Ramos (cell line): ENCODE measurements around the gene CMTR1.
"Not testable (repeated sequence)": the region's sequence is repeated elsewhere in the genome, so short reads cannot be mapped to it uniquely, and the experiment has no call there.

Experiments used
- in situ Hi-C: fragments of 300-500 bp; cut with MboI; formaldehyde crosslinking; loops from one replicate; pipeline ENCODE4 v1.14.3; 2022; ENCODE audit warnings: low sequenced_read_pairs; ENCODE audit not compliant: unreplicated experiment

The CMTR1 gene

DNA sequence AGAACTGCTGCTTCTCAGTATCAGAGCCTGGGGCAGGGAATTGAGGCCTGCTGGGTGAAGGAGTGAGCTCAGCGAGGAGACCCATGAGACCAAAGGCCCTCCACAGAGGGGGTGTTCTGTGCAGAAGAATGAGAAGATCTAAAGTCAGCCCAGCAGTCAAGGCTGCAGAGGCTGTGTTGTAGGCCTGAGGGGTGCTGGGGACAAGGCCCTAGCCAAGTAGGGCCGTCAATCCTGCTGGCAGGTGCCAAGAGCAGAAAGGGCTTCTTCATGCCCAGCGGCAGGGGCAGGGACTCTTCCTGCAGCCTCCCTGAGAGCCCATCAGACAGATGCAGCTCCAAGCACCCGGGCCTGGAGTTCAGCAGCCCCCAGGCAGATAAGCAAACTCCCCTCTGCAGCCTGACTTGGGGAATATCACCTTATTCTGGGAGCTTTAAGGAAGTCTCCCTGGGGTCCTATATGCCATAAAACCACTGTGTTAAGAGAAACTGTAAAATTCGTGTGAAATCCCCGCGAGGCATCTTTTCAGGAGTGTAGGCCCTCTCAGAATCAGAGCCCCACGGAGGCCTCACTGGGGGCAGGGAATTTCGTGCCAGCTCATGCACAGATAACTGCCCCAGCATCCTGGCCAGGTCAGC, 57.6 kb downstream of the CMTR1 start:
- in situ Hi-C loops: no loop called here

DNA sequence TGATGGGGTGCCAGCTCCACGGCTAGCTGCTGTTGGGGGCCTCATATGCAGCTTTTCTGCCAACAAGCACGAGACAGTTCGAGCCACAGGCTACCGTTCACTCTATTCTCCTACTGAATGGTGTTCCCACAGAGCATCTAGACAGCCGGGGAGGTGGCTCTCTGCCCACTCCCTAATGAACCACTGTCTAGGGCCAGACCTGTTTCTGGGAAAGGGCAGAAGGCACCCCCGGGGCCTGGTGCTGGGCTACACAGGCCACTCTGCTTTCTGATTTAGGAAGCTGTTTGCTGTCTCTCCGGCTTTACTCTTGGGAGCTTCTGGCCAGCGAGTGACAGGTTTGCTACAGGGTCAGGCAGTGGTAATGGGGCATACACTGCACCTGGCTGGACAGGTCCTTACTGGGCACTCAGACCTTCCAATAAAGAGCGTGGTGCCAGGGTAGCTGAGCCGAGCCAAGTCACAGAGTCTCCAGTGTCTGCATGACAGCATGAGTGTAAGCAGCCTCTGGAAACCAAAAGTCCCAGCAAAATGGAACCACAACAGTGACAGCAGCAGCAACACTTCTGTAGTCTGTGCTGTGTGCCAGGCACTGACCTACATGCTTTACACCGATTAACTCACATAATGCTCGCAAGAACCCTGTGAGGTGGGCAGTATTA, 58.3 kb downstream of the CMTR1 start:
- in situ Hi-C loops: no loop called here

DNA sequence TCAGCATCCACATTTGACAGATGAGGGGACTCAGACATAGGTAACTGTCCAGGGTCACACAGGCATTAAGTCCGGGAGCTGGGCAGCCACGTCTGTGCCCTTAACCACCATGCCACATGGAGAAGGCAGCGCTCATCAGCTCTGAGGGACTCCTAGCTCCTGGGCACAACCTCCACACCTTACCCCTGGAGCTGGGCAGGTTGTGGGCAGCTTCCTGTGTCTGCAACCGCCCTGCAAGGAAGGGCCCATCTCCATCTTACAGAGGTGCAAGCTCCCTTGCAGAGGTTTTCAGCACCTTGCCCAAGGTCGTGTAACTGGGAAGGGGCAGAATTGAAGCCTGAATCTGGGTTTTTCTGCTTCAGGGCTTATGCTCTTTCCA, 58.8 kb downstream of the CMTR1 start:
- in situ Hi-C loops: no loop called here

DNA sequence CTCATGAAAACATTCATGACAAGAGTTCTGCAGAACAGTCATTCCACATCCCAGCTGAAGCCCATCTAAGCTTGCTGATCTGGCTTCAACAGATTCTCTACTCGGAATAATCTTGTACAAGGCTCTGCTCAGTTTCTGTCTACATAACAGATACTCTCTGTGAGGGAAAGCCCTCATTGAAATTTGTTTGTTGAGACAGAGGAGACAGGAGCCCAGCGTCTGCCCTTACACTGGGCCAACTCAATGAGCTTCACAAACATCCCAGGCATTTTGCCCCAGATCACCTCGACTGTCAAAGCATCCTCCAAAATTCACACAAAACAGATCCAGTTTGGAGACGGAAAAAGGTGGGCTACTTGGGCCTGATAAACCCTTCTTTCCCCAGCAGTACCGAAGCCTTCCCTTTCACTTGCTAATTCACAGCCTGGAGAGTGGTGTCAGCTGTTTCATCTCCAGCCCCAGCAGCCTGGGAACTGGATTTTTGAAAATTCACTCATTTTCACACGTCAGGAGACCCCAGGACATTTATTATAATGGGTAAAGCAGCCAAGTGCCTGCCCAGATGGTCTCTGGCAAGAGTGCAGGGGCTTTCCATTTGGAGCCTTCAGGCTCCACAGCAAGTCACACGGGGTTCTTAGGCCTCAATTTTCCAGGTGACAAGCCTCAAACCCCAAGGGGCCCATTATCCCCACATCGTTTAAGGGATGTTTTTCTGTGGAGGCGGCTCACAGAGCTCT, 59.4 kb downstream of the CMTR1 start:
- in situ Hi-C loops: no loop called here

DNA sequence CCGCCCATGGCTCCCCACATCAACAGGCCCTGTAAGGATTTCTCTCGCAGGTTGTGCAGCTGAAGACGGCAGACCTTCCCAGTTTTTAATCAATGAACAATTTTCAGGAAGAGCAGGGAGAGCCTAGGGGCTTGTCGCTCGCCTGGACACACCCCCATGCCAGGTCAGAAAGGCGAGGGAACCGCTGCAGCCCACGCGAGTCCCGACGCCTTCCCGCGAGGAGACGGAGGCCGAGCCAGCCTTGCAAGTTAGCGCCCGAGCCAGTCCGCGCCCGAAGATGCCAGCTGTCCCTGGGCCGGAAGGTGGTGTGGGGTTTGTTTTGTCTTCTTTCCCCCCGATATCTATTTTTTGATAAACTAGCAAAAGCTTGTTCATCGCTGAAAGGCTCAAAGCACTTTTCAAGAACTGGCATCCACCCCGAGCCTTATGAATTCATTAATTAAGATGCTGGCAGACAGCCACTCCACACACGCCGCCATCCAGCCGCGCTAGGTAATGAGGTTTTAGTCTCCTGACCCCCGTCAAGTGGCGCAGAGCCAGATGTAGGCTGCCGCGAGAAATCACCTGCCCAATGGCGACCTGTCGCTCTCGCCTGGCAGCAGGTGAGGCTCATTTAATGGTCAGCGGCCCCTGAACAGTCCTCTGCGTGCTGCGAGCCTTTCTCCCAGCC, 60.1 kb downstream of the CMTR1 start:
- in situ Hi-C loops: no loop called here

DNA sequence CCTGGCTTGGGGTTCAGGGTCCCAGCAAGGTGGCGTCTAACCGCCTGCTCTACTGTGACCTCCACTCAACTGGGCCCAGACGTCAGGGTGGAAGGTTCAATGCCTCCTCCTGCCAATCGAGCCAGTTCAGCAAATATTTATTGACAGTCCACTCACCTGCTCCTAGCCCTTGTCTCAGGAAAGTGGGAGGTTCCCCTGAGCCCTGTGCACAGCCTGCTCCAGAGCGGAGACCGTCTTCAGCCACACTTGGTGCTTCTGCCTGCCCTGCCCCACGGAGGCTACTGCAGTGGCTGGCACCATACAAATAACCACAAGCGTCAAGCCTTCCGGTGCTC, 60.6 kb downstream of the CMTR1 start:
- in situ Hi-C loops: no loop called here

DNA sequence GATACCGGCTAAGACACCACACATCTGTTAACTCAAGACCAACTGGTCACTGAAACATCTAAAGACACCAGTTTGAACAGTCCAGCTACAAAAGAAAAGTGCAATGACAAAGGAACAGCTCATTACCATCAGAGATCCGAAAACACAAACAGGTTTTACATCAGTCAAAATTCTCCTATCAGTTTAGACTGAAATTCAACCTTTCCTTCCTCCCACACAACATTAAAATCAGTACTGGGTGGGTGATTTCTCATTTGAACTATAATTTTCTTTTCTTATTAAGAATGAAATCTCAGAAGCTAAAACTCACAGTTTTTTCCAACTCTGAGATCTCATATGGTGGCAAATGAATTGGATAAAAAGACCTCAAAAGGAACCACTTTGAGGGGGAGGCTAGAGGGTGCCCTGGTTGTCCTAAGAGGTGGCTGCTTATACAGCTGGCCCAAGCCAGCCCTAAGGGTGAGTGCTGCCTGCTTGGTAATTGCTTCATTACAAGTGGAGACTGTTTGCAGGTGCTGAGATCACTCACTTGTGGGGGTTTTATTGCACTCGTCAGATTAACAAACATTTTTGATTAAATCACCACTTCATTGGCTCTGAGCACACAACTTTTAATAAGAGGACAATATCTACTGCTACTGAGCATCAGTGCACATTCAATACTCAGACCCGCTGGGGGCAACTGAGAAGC, 62.4 kb downstream of the CMTR1 start:
- in situ Hi-C loops: no loop called here

DNA sequence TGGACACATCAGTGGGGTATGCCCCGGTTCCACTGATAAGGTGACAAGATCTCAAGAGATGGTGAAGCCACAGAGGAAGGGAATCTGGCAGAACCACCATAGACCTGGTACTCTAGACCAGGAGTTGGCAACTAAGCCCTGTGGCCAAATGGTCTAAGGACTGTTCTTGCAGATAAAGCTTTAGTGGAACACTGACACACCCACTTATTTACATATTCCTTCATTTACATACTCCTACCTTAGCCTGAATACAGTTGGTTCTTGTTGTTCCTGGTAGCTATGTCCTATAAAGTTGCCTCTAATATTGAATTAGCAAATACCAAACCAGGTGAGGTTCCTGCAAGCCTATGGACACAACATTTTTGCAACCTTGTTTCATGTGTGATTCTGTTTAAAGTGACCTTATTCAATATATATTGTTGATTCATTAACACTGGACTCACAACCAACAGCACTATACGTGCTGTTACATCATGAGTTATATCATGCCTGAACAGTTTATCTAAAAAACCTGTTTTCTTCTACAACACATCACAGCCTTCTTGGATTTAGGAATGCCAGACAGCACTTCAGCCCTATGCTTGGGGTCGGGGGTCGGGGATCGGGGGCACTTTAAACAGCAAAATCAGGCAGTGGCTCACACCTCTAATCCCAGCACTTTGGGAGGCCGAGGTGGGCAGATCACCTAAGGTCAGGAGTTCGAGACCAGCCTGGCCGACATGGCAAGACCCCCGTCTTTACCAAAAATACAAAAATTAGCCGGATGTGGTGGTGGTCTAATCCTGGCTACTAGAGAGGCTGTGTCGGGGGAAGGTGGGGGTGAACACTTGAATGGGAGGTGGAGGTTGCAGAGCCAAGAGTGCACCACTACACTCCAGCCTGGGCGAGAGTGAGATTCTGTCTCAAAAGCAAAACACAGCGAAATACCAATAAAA, 64.2 kb downstream of the CMTR1 start:
- in situ Hi-C loops: no loop called here

DNA sequence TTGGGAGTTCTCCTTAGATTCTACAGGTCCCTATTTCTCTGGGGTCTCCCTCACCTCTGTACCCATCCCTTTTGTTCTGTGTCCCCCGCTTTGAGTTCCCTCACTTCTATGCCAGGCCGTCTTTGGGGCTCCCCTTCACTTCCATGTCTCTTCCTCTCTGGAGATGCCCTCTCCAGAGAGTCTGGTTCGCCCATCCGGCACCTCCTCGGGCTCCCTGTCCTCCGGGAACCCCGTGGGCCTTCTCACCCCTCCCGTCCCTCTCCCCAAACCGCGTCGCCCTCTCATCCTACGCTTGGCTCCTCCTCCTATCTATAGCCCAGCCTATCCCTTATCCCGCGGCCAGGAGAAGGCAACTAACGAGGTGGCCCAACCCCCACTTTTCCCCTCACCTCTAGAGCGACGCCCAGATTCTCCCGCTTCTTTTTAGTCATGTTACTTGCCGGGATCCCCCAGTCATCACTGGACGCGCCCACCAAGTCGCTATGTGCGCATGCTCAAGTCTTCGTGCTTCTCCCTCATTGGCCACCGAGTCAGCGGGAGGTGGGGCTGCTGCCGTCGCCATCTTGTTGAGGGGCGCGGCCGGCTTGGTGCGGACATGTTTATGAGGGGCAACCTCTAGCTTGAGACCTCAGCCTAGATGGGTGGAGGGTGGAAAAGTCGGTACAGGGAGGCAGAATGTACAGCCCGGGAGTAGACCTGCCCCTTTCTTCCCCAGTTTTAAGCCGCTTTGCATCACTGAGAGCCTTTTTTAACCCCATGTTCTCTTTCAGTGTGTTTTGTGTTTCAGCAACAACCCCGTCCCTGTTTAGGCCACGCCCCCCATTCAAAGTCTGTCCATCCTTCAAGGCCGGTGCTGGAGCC, 66.6 kb downstream of the CMTR1 start, which contains the start of gene CCDC167:
Gene CCDC167 (minus strand): TSS at position 461 of the 861 bp plus-strand sequence. CDS start 30 bp downstream, at position 431.
- in situ Hi-C loops: no loop called here

DNA sequence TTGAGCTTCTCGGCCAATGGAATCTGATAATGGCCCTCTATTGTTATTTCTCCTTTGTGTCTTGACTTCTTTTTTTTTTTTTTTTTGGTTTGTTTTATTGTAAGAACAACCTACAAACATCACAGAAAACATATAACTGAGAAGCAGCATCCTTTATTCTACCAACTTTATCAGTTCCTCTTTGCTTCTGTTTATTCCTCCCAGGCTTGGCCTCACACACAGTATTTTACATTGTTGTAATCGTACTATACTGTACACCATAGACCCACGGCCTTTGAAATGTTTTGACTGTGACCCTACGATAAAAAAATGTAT, 67.2 kb downstream of the CMTR1 start:
- in situ Hi-C loops: no loop called here

DNA sequence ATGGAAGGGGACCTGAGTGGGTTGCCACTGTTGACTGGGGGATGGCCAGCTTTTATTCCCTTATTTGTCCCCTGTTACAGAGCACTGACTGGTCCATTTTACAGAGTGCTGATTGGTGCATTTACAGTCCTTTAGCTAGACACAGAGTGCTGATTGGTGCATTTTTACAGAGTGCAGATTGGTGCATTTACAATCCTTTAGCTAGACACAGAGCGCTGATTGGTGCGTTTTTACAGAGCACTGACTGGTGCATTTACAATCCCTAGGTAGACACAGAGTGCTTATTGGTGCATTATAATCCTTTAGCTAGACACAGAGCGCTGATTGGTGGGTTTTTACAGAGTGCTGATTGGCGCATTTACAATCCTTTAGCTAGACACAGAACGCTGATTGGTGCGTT, 67.9 kb downstream of the CMTR1 start:
- in situ Hi-C loops: not testable (repeated sequence)

DNA sequence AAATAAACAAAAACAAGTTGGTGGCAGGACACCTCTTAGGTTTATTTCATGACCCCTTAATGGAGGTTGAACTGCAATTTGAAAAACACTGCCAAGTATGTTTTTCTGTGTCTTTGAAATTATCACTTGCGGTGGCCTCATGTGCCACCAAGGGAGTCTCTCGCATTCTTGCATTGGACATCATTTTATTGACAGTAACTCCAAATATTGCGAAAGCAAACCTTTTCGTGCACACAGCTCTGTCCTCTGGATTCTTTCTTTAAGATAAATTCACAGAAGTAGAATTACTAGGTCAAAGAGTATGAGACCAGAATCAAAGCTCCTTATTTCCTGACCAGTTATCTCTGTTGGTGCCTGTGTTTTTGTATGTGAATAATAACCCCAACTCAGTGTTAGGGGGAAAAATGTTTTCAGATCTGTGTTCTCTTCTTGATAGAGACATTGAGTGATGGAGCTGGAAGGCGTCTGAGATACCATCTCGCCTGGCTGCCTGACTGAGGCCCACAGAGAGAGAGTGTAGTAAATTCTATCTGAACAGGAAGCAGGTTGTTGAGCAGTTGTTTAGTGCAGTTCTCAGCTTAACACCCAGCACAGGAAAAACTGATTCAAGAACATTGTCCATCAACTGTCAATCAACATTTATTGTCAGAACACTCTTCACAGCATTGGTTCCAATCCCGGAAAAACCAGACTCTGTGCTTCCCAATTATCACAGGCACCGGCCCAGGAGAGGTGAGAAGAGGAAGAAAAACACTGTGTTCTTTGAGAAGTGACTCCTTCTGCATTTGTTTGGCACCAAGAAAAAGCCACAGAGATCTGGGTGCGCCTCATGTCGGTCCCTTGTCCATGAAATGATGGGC, 68.8 kb downstream of the CMTR1 start:
- in situ Hi-C loops: no loop called here

DNA sequence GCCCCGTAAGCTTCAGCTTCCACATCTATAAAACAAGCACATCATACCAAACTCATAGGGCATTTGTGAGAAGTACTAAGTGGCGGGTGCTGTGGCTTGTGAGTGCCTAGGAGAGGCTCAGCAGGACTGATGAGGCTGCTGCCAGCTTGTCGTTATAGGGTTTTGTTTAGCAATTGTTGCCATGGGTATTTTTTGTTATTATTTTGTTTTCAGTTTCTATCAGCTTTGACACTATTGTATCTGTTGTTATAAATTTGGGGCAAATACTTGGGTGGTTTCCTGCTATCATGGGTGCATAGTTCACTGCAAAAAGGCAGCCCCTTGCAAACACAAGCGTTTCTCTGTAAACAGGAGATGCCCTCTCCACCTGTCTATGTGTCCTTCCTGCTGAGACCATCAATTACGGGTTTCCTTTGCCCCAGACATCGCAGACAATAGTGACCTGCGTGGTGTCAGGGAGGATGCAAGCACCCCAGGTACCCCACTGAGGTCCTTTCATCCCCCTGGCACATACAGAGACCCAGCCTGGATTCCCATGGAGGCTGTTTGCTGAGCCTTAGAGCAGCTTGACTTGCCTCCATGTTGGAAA, 69.8 kb downstream of the CMTR1 start:
- in situ Hi-C loops: no loop called here

DNA sequence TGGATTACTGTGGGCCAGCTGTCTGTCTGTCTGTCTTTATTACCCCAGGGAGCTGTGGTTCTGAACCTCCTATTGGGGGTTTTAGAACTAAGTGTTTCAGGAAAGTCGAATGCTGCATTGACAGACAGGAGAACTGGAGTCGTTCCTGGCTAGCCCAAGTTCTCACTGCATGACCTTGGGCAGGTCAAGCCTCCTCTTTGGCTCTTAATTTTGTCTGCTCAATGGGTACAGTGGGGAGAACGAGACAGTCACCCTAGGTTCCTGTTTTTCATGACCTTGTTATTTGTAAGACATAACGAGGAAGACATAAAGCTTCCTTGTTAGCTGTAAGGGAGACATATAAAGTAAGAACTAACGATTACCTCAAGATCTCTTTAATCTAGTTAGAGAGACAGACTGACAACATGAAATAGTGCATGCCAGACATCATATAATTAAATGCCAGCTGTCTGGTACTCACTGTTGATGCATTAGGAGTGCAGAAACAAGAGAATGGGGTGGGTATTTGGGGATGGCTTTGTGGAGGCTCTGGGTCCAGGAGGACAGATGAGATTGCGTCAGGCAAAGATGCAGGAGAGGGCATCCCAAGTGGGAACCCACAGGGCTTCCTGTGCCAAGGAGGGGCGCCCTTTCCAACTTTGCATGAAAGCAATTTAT, 70.4 kb downstream of the CMTR1 start:
- in situ Hi-C loops: no loop called here

DNA sequence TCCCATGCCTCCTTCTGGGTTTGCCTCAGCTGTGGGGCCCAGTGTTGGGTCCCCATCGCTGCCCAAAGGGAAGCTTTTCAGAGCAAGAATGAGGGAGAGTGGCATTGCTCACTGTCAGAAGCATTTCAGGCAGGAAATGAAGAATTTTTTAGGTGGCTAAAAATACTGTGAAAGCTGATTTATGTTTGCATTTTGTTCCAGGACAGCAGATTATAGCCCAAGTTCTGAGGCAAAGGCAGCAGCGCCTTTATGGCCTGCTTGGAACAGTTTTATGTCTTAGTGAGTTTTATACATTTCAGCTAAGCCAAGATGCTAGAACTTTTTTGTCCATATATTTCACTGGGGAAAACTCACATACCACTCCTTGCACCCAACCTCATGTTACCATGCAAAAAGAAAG, 71.0 kb downstream of the CMTR1 start:
- in situ Hi-C loops: no loop called here

DNA sequence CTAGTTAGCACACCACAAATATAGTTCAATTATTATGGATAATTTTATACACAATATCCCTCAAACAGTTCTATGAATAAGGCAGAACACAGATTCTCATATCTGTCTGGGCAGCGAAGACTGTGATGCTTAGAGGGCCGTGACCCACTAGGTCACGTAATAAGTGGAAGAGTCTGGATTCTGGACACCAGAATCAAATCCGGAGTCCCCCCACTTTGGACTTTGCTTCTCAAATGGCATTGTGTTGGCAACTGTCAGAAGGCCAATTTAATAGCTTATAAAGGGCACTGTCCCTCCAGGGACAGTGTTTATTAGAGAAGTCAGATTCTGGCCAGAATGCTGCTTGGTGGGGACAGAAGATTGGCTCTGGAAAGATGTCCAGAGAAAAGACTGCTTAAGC, 73.5 kb downstream of the CMTR1 start:
- in situ Hi-C loops: no loop called here

DNA sequence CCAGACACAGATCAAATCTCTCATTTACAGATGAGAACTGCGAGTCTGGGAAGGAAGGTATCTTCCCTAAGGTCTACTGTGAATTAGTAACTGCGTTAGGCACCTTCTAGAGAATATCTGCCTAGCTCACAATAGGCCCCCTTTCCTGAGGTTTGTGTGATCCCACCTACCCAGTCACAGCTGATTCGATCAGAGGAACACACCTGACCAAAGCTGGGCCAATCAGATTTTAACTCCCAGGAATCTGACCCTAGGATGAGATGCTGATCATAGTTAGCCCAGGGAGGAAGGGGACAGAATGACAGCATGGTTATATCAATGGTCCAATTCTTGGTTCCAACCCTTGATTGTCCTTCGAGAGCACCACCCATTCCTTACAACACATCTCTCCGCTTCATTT, 74.1 kb downstream of the CMTR1 start:
- in situ Hi-C loops: no loop called here
